HCT116 (cell line): ENCODE results near the gene UQCR11. TPM values are rescaled to one million over a fixed set of nuclear protein-coding genes. Genes with fewer than 3 reads are reported as not detected.

Experiments used
- ATAC-seq: fragments of 200-7000 bp; cut with Tn5 transposase; 2 replicates; pipeline ENCODE4 v1.9.1; 2020; ENCODE audit warnings: mild to moderate bottlenecking, moderate library complexity
- BruUV-seq: library from RNA; stranded (reverse); fragments of 400-500 nt; replicated peaks from 2 replicates; lab custom pipeline; 2021; lab: Mats Ljungman, UMichigan
- CTCF ChIA-PET: fragments of 300-600 bp; sonication (Branson Sonifier 250); formaldehyde crosslinking; loops from one replicate; lab custom pipeline; 2021; ENCODE audit warnings: antibody characterized with exemption; lab: Charles Lee
- POLR2A ChIA-PET: fragments of 300-600, 350-600 bp; sonication (Branson Sonifier 250); formaldehyde crosslinking; loops from one replicate; lab custom pipeline; 2021; ENCODE audit warnings: antibody characterized with exemption; lab: Charles Lee
- RAD21 ChIA-PET, 2 experiments: fragments of 300-600 bp; sonication (Branson Sonifier 250); formaldehyde crosslinking; loops; one replicate each; lab custom pipeline; 2023; ENCODE audit warnings: low total read pairs in 2 of 2; ENCODE audit not compliant: uncharacterized antibody in 2 of 2, unreplicated experiment in 2 of 2, low non-redundant PET in 1 of 2; lab: Charles Lee
- DNase-seq: peaks from one replicate; pipeline ENCODE4 v3.0.0-alpha.2; 2010; ENCODE audit warnings: low read depth, low spot score
- H2AFZ ChIP-seq: fragments of 200-600 bp; shearing (Covaris generic), sonication (generic); 2 replicates; pipeline ENCODE4 v1.6.1; 2017; ENCODE audit warnings: low read depth, mixed run types, mixed read lengths, antibody characterized with exemption, low read length; ENCODE audit not compliant: poor library complexity, severe bottlenecking
- H3K27ac ChIP-seq: 2 replicates; pipeline ENCODE4 v1.5.1; 2012; ENCODE audit warnings: low read depth, low read length
- H3K27me3 ChIP-seq: fragments of 200-600 bp; sonication (generic); 2 replicates; pipeline ENCODE4 v1.6.1; 2016; ENCODE audit warnings: mixed run types, low read length, mixed read lengths; ENCODE audit not compliant: insufficient read depth
- H3K36me3 ChIP-seq, 2 experiments: fragments of 200-500 bp in 1 of 2; fragments of 200-600 bp in 1 of 2; sonication (Bioruptor generic) in 1 of 2; sonication (generic) in 1 of 2; 2 replicates each; pipeline versions ENCODE4 v1.5.1 to v1.6.1; 2014 to 2016; ENCODE audit warnings: low read length in 2 of 2, inconsistent platforms in 1 of 2, mixed read lengths in 1 of 2, mixed run types in 1 of 2; ENCODE audit not compliant: insufficient read depth in 2 of 2, control insufficient read depth in 1 of 2
- H3K4me1 ChIP-seq, 2 experiments: fragments of 200-600 bp in 1 of 2; sonication (generic) in 1 of 2; 2 replicates each; pipeline versions ENCODE4 v1.5.1 to v1.6.1; 2012 to 2017; ENCODE audit warnings: low read length in 2 of 2, inconsistent platforms in 1 of 2, mild to moderate bottlenecking in 1 of 2, mixed read lengths in 1 of 2, mixed run types in 1 of 2, moderate library complexity in 1 of 2; ENCODE audit not compliant: insufficient read depth in 2 of 2, control insufficient read depth in 1 of 2
- H3K4me2 ChIP-seq: fragments of 200-600 bp; sonication (generic); 2 replicates; pipeline ENCODE4 v1.6.1; 2017; ENCODE audit warnings: mixed run types, low read length, mixed read lengths
- H3K4me3 ChIP-seq, 2 experiments: fragments of 200-600 bp in 1 of 2; sonication (generic) in 1 of 2; replicated peaks in 1 of 2; 2 replicates each; pipeline ENCODE4 v1.5.1; 2011 to 2016; ENCODE audit warnings: low read length in 2 of 2, control low read depth in 1 of 2, low read depth in 1 of 2, mild to moderate bottlenecking in 1 of 2, mixed read lengths in 1 of 2, mixed run types in 1 of 2
- H3K79me2 ChIP-seq: fragments of 200-600 bp; sonication (generic); 2 replicates; pipeline ENCODE4 v1.6.1; 2017; ENCODE audit warnings: mild to moderate bottlenecking, mixed run types, low read length, moderate library complexity, mixed read lengths; ENCODE audit not compliant: insufficient read depth
- H3K9ac ChIP-seq: fragments of 200-600 bp; sonication (generic); 2 replicates; pipeline ENCODE4 v1.6.1; 2016; ENCODE audit warnings: low read length, mixed read lengths
- H3K9me2 ChIP-seq: fragments of 200-600 bp; sonication (generic), shearing (Covaris generic); 2 replicates; pipeline ENCODE4 v1.6.1; 2017; ENCODE audit warnings: mixed run types, mild to moderate bottlenecking, moderate library complexity; ENCODE audit not compliant: insufficient read depth
- H3K9me3 ChIP-seq, 2 experiments: fragments of 200-500 bp in 1 of 2; fragments of 200-600 bp in 1 of 2; sonication (Bioruptor generic) in 1 of 2; sonication (generic) in 1 of 2; 2 replicates each; pipeline ENCODE4 v1.6.1; 2014 to 2017; ENCODE audit warnings: low read length in 2 of 2, mixed read lengths in 2 of 2, inconsistent platforms in 1 of 2, low read depth in 1 of 2, mild to moderate bottlenecking in 1 of 2, mixed run types in 1 of 2, moderate library complexity in 1 of 2; ENCODE audit not compliant: control insufficient read depth in 1 of 2, insufficient read depth in 1 of 2
- H4K20me1 ChIP-seq: fragments of 200-600 bp; sonication (generic), shearing (Covaris generic); 2 replicates; pipeline ENCODE4 v1.6.1; 2017; ENCODE audit warnings: mixed run types, mild to moderate bottlenecking, moderate library complexity; ENCODE audit not compliant: insufficient read depth
- CBX3 ChIP-seq: IDR thresholded peaks from 2 replicates; pipeline ENCODE4 v1.6.1; 2012; ENCODE audit warnings: low read depth
- POLR2AphosphoS5 ChIP-seq: IDR thresholded peaks from 2 replicates; pipeline ENCODE4 v1.6.1; 2011; ENCODE audit warnings: mild to moderate bottlenecking, low read depth, low read length, moderate library complexity
- SRF ChIP-seq: IDR thresholded peaks from 2 replicates; pipeline ENCODE4 v1.6.1; 2012; ENCODE audit warnings: low read depth
- intact Hi-C: fragments of 100-400 bp; cut with micrococcal nuclease; formaldehyde crosslinking; loops from 2 replicates; pipeline ENCODE4 v1.10.0; 2022
- total RNA-seq: library from RNA; stranded (reverse); gene quantifications from one replicate; pipeline ENCODE4 v1.2.1, GENCODE V29; 2021; ENCODE audit not compliant: unreplicated experiment
- TF ChIP-seq, protein P1 (sequence below): IDR thresholded peaks from 2 replicates; pipeline ENCODE4 v1.6.1; 2011; ENCODE audit warnings: mild to moderate bottlenecking, low read length, moderate library complexity; ENCODE audit not compliant: insufficient replicate concordance; ENCODE audit errors: extremely low read depth

Gene UQCR11
- total RNA-seq, 1 experiment from 2014 or later = 303 TPM

DNA sequence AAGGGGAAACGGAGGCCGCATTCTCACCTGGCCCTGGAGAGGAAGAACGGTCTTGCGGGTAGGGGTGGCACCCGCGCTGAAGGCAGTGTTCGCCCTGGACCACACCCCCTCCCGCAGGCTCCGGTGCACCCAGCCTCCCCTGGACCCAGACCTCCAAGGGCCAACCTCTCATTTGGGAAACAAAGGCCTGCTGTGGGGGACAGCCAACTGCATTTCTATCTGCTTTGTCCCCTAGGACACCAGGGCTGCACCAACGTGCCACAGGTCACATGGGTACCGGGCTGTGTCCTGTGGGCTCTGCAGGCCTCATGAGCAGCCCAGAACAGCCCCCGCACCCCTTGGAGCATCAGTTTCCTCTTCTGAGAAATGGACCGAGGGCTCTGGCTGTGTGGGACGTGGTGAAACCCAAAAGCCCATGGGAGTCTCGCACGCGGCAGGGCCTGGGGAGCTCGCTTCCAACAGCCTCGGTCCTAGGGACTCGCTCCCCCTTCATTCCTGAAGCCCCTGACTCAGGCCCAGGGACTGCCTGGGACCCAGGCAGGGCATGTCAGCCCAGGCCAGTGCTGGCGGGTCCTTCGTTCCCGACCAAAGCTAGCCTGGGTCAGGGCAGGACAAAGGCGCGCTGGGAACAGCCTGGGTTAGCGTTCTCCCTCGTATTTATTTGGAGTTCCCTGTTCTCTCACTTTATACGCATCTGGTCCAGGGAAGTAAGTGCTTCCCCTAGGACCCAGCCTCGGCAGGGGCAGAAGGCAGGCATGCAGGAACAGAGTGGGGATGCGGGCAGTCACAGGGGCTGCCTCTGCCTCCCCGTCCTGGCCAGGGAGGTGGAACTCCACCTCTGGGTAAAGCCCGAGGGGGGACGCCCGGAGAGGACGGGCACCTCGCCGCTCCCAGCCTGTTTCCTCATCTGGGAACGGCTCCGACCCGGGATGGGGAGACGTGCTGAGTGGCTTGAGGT lies 42.5 kb upstream of the UQCR11 start:
- H3K27ac ChIP-seq = no peak overlapping the region
- BruUV-seq = no TSS peak
- ChIA-PET CTCF (no interaction called here), POLR2A (no interaction called here), RAD21 (no interaction called here)
- no peaks in the 10 kb centered on the region for H4K20me1 ChIP-seq
- H3K79me2 ChIP-seq = peaks cover 78% of the 10 kb centered on the region
- H3K9me3 ChIP-seq = no peaks in the 10 kb centered on the region
- no peak for TF ChIP-seq POLR2AphosphoS5
- no peak for TF ChIP-seq CBX3
- TF ChIP-seq, protein P1, sequence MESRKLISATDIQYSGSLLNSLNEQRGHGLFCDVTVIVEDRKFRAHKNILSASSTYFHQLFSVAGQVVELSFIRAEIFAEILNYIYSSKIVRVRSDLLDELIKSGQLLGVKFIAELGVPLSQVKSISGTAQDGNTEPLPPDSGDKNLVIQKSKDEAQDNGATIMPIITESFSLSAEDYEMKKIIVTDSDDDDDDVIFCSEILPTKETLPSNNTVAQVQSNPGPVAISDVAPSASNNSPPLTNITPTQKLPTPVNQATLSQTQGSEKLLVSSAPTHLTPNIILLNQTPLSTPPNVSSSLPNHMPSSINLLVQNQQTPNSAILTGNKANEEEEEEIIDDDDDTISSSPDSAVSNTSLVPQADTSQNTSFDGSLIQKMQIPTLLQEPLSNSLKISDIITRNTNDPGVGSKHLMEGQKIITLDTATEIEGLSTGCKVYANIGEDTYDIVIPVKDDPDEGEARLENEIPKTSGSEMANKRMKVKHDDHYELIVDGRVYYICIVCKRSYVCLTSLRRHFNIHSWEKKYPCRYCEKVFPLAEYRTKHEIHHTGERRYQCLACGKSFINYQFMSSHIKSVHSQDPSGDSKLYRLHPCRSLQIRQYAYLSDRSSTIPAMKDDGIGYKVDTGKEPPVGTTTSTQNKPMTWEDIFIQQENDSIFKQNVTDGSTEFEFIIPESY = no peak
- no peak for TF ChIP-seq SRF
- no peak overlapping the region for H3K4me3 ChIP-seq
- H3K27me3 ChIP-seq = no peaks in the 10 kb centered on the region
- peaks cover 5 to 14% of the 10 kb centered on the region in 2 experiments; a peak in 3 of 4 replicates for H3K4me1 ChIP-seq
- H3K9me2 ChIP-seq = no peaks in the 10 kb centered on the region
- no peak overlapping the region for H3K9ac ChIP-seq
- ATAC-seq (no peak), DNase-seq (no peak)
- H3K4me2 ChIP-seq = no peak overlapping the region
- no peak overlapping the region for H2AFZ ChIP-seq
- H3K36me3 ChIP-seq = peaks cover 18 to 37% of the 10 kb centered on the region in 2 experiments
- intact Hi-C loops = no loop called here
